Endothelial cell of umbilical vein (primary cell): ENCODE results near the gene RADIL.

Source experiments
- MYC ChIP-seq: IDR thresholded peaks from one replicate; pipeline ENCODE4 v1.6.1; 2011; ENCODE audit warnings: mild to moderate bottlenecking, low read depth, low read length
- POLR2A ChIP-seq: IDR thresholded peaks from 2 replicates; pipeline ENCODE4 v1.6.1; 2012; ENCODE audit warnings: low read depth, mild to moderate bottlenecking, control low read depth, low read length
- TF ChIP-seq, protein P1 (sequence below), 2 donors: IDR thresholded peaks; 1 replicate in 1 of 2; 2 replicates in 1 of 2; pipeline ENCODE4 v1.5.1; 2011; ENCODE audit warnings: low read length in 2 of 2, mild to moderate bottlenecking in 2 of 2, moderate library complexity in 2 of 2, control low read depth in 1 of 2, inconsistent platforms in 1 of 2, low read depth in 1 of 2; ENCODE audit not compliant: insufficient read depth in 1 of 2; ENCODE audit errors: extremely low read depth in 1 of 2

DNA sequence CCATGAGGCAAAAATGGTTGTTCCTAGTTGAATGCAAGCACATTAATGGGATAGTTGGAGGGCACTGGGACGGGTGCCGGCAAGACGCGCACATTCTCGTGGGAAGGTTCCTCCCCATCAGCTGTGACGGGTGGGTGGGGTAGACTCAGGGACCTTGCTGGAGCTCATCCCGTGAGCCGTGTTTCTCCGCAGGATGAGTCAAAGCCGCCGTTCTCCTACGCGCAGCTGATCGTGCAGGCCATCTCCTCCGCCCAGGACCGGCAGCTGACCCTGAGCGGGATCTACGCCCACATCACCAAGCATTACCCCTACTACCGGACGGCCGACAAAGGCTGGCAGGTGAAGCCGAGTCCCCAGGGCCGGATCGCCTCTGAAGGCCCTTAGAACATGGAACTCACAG is 128.5 kb downstream of the RADIL start:
- TF ChIP-seq MYC (no peak), POLR2A (no peak)
- TF ChIP-seq, protein P1, sequence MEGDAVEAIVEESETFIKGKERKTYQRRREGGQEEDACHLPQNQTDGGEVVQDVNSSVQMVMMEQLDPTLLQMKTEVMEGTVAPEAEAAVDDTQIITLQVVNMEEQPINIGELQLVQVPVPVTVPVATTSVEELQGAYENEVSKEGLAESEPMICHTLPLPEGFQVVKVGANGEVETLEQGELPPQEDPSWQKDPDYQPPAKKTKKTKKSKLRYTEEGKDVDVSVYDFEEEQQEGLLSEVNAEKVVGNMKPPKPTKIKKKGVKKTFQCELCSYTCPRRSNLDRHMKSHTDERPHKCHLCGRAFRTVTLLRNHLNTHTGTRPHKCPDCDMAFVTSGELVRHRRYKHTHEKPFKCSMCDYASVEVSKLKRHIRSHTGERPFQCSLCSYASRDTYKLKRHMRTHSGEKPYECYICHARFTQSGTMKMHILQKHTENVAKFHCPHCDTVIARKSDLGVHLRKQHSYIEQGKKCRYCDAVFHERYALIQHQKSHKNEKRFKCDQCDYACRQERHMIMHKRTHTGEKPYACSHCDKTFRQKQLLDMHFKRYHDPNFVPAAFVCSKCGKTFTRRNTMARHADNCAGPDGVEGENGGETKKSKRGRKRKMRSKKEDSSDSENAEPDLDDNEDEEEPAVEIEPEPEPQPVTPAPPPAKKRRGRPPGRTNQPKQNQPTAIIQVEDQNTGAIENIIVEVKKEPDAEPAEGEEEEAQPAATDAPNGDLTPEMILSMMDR (IDR thresholded peaks at IDR 0.05; ENCODE audit: extremely low read depth in 1 of 2, insufficient read depth in 1 of 2, low read depth in 1 of 2, low read length in 2 of 2): no peak
